Gastroesophageal sphincter (tissue), 3 donors: Measurements from ENCODE around the gene KITLG.

Experiments used
- EP300 ChIP-seq: sonication (generic); formaldehyde crosslinking; IDR thresholded peaks from one replicate; pipeline ENCODE4 v1.6.1; 2017; ENCODE audit warnings: antibody characterized with exemption, mild to moderate bottlenecking
- POLR2AphosphoS5 ChIP-seq: sonication (generic); formaldehyde crosslinking; IDR thresholded peaks from one replicate; pipeline ENCODE4 v1.6.1; 2017; ENCODE audit warnings: antibody characterized with exemption
- TF ChIP-seq, protein P1 (sequence below), 4 experiments: fragments of 200-600 bp in 2 of 4; fragments of 450-650 bp in 2 of 4; sonication (generic) in 1 of 4; IDR thresholded peaks; one replicate each; pipeline ENCODE4 v1.5.1; 2017 to 2019; ENCODE audit warnings: antibody characterized with exemption in 4 of 4, mild to moderate bottlenecking in 2 of 4, moderate library complexity in 2 of 4

DNA sequence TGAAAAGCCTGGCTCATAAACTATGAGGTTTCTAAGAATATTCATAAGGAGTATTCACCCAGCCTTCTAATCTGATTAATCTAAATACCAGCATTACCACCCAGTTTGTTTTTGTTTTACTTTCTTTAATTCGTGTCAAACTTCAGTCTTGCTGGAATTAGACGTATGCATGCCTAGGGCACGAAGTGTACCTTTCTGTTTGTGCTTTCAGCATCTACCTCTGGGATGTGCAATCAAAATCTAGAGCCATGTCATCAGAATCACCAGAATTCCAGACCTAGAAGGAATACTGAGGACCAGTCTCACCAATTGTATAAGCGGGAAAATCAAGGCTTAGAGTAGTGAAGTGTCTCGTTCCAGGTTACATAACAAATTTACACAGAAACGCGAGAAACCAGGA is 57.3 kb downstream of the KITLG start:
- TF ChIP-seq POLR2AphosphoS5, result no peak
- TF ChIP-seq EP300, result no peak
- TF ChIP-seq, protein P1, sequence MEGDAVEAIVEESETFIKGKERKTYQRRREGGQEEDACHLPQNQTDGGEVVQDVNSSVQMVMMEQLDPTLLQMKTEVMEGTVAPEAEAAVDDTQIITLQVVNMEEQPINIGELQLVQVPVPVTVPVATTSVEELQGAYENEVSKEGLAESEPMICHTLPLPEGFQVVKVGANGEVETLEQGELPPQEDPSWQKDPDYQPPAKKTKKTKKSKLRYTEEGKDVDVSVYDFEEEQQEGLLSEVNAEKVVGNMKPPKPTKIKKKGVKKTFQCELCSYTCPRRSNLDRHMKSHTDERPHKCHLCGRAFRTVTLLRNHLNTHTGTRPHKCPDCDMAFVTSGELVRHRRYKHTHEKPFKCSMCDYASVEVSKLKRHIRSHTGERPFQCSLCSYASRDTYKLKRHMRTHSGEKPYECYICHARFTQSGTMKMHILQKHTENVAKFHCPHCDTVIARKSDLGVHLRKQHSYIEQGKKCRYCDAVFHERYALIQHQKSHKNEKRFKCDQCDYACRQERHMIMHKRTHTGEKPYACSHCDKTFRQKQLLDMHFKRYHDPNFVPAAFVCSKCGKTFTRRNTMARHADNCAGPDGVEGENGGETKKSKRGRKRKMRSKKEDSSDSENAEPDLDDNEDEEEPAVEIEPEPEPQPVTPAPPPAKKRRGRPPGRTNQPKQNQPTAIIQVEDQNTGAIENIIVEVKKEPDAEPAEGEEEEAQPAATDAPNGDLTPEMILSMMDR (IDR thresholded peaks at IDR 0.05), result no peak
